ENCODE data around the gene EPC1.

DNA sequence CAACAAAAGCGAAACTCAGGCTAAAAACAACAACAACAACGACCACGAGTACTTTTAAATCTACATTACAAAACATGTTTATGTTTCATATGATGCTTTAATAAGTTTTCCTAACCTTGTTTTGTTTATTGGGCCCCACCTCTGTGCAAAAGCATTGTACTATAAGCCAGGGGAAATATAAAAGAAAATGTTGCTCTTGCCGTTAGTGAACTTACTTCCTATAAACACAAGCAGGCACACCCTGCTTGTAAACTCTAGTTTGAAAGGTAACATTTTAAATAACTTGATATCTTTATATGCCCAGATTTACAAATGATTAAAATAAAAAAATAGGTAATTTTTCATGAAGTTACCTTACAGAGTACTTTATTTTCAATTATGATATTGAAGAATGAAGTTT is 19.2 kb upstream of the EPC1 start:
- TF ChIP-seq, protein P1, sequence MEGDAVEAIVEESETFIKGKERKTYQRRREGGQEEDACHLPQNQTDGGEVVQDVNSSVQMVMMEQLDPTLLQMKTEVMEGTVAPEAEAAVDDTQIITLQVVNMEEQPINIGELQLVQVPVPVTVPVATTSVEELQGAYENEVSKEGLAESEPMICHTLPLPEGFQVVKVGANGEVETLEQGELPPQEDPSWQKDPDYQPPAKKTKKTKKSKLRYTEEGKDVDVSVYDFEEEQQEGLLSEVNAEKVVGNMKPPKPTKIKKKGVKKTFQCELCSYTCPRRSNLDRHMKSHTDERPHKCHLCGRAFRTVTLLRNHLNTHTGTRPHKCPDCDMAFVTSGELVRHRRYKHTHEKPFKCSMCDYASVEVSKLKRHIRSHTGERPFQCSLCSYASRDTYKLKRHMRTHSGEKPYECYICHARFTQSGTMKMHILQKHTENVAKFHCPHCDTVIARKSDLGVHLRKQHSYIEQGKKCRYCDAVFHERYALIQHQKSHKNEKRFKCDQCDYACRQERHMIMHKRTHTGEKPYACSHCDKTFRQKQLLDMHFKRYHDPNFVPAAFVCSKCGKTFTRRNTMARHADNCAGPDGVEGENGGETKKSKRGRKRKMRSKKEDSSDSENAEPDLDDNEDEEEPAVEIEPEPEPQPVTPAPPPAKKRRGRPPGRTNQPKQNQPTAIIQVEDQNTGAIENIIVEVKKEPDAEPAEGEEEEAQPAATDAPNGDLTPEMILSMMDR (IDR thresholded peaks at IDR 0.05 in 4 of 5, conservative IDR thresholded peaks at IDR 0.05 in 1 of 5), result no peak
- no peak for TF ChIP-seq POLR2A (IDR thresholded peaks at IDR 0.05)

Measured in gastrocnemius medialis (tissue), 4 donors.